Measurements from ENCODE around the gene PITPNM2. TPM values are rescaled to one million over a fixed set of nuclear protein-coding genes. Genes with fewer than 3 reads are reported as not detected.

PITPNM2 gene
- 10 to 100 TPM; 19.4 to 26.8 (median 20.9) TPM for total RNA-seq
- polyA plus RNA-seq, result 10.8 TPM
- long read RNA-seq, donor 1, partial matches to known transcripts, result 23 of 32 reads
- long read RNA-seq, donor 1, other reads (novel, unspliced or antisense), result 9 of 32 reads
- long read RNA-seq, donor 2, partial matches to known transcripts, result 2 of 12 reads
- long read RNA-seq, donor 2, other reads (novel, unspliced or antisense), result 10 of 12 reads
- long read RNA-seq, donor 3, partial matches to known transcripts, result 4 of 6 reads
- long read RNA-seq, donor 3, other reads (novel, unspliced or antisense), result 2 of 6 reads
- long read RNA-seq, donor 4, partial matches to known transcripts, result 3 of 20 reads
- long read RNA-seq, donor 4, other reads (novel, unspliced or antisense), result 17 of 20 reads

DNA sequence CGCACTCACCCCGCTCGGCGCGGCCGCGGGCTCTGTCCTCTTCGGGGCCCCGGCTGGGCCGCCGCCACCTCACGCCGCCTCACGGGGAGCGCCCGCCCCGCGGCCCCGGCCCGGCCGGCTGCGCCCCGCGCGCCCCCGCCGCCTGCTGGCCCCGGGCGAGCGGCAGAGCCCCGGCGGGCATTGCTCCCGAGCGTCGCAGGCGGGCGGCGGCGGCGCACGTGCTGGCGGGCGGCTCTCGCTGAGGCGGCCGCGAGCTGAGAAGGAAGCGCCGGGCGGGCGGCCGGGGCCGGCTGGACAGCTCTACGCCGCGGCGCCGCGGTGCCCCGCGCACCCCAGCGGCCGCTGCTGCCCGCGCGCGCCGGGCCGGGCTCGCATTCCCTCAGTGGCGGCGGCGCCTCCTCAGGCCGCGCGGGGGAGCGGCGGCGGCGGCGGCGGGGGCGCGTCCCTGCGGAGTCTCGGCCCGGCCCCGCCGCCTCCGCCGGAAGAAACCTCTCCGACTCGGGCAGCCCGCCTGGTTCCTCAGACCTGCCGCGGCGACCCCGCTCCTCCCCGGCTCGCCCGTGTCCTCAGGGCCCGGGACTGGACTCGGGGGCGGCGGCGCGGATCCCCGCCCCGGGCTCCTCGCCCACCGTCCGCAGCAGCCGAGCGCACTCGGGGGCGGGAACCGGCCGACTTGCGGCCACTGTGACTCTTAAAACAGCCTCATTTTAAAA is at the start of gene PITPNM2:
TSS of gene PITPNM2 (minus strand) at position 347 of the 713 bp plus-strand sequence. CDS start 116,500 bp downstream, outside the sequence.
- Histone ChIP-seq H3K9me3 (ENCODE audit: control insufficient read depth, low read length) (no peaks in the 10 kb centered on the region), H3K4me3 (ENCODE audit: low read length) (peak within 1 kb of the TSS; percentile 70), H3K27me3 (ENCODE audit: control insufficient read depth, insufficient read depth) (no peaks in the 10 kb centered on the region), H3K4me1 (ENCODE audit: control insufficient read depth, insufficient read depth, low read length) (peaks cover 4% of the 10 kb centered on the region), H3K27ac (ENCODE audit: low read length) (peak within 1 kb of the TSS; percentile 7)
- ATAC-seq (peak; percentile 70 to 89), DNase-seq (peak; percentile 58 to 90 (median 87))
- intact Hi-C loops (cut with DNase I), result loop anchor here (2.0 to 10.0 kb wide), 4 partner anchors 106 to 116 kb away; no protein-coding TSS in a partner anchor
- under 1% methylated on average over 119 of the region's 119 CpGs for whole genome bisulfite sequencing

DNA sequence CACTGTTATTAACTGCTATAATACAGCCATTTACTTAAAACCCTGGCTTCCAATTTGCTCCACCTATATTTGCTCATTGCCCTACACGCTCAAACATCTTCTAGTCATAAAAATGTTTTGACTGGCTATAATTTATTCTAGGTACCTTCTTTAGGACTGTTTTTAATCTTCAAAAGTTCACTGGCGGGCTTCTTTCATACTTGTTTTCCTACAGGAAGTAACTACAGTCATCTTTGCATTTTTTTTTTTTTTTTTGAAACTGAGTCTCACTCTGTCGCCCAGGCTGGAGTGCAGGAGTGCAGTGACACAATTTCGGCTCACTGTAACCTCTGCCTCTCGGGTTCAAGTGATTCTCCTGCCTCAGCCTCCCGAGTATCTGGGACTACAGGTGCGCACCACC is 49.5 kb upstream of the PITPNM2 start:
- Histone ChIP-seq H3K27me3 (ENCODE audit: control insufficient read depth, insufficient read depth) (no peaks in the 10 kb centered on the region), H3K4me3 (ENCODE audit: low read length) (no peak overlapping the region), H3K27ac (ENCODE audit: low read length) (no peak overlapping the region), H3K9me3 (ENCODE audit: control insufficient read depth, low read length) (no peaks in the 10 kb centered on the region), H3K4me1 (ENCODE audit: control insufficient read depth, insufficient read depth, low read length) (no peaks in the 10 kb centered on the region)
- intact Hi-C loops (cut with DNase I), result no loop called here
- DNase-seq (no peak), ATAC-seq (no peak)
- 92% methylated on average over 7 of the region's 7 CpGs for WGBS

DNA sequence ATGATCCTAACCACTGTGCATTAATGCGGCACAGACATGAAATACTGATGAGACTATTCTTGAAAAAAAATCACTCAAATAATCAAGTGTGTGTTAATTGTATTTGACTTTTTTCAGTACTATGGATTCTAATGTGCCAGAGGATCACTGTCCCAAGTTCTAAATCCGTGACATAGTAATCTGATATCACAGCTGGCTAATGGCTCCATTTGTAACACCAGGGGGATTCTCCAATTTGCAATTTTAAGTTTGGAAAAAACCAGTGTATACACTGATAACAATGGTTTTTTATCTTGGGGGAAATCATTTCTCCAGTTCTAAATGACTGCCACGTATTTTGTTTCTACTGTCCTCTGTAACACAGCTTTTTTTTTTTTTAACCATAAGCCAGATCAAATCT is 49.0 kb upstream of the PITPNM2 start:
- no peaks in the 10 kb centered on the region for H3K4me1 ChIP-seq (ENCODE audit: control insufficient read depth, insufficient read depth, low read length)
- no peaks in the 10 kb centered on the region for H3K9me3 ChIP-seq (ENCODE audit: control insufficient read depth, low read length)
- no peak for DNase-seq
- H3K4me3 ChIP-seq (ENCODE audit: low read length), result no peak overlapping the region
- no peaks in the 10 kb centered on the region for H3K27me3 ChIP-seq (ENCODE audit: control insufficient read depth, insufficient read depth)
- intact Hi-C loops (cut with DNase I), result no loop called here
- ATAC-seq, result no peak
- no peak overlapping the region for H3K27ac ChIP-seq (ENCODE audit: low read length)
- WGBS, result 87% methylated on average over 3 of the region's 3 CpGs

DNA sequence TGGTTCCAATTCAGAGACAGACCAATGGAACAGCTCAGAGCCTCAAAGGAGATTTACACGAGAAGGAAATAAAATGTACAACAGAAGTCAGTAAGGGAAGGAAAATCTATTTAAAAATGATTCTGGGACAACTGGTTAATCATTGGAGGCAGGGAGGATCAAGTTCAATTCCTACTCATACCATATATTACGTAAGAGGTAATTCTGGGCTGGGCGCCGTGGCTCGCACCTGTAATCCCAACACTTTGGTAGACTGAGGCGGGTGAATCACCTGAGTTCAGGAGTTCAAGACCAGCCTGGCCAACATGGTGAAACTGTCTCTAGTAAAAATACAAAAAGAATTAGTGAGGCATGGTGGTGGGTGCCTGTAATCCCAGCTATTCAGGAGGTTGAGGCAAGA is 36.7 kb upstream of the PITPNM2 start:
- intact Hi-C loops (cut with DNase I), result no loop called here
- H3K27me3 ChIP-seq (ENCODE audit: control insufficient read depth, insufficient read depth), result no peaks in the 10 kb centered on the region
- ATAC-seq, result no peak
- no peaks in the 10 kb centered on the region for H3K9me3 ChIP-seq (ENCODE audit: control insufficient read depth, low read length)
- no peak overlapping the region for H3K4me3 ChIP-seq (ENCODE audit: low read length)
- no peak for DNase-seq
- no peaks in the 10 kb centered on the region for H3K4me1 ChIP-seq (ENCODE audit: control insufficient read depth, insufficient read depth, low read length)
- WGBS, result 96% methylated on average over 6 of the region's 6 CpGs
- H3K27ac ChIP-seq (ENCODE audit: low read length), result no peak overlapping the region

DNA sequence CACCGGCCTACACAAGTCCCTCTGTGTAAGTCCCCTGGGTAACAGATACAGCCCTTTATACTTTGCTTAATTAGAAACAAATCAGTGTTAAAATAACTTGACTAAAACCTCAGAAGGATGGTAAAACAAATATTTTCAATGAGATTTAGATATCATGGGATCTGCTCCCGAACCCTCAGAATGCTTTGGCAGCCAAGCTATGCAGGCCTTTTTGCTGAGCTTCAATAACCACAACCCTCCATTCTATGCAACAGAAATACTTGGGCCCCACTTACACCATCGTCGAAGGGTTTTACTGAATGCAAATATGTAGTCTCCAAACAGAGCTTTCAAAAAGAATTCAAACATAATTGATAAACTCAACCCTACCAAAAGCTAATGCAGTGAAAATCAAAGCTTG is 29.3 kb upstream of the PITPNM2 start:
- no peak for DNase-seq
- WGBS, result 93% methylated on average over 4 of the region's 4 CpGs
- intact Hi-C loops (cut with DNase I), result no loop called here
- Histone ChIP-seq H3K4me3 (ENCODE audit: low read length) (no peak overlapping the region), H3K27me3 (ENCODE audit: control insufficient read depth, insufficient read depth) (no peaks in the 10 kb centered on the region), H3K4me1 (ENCODE audit: control insufficient read depth, insufficient read depth, low read length) (no peaks in the 10 kb centered on the region), H3K27ac (ENCODE audit: low read length) (no peak overlapping the region), H3K9me3 (ENCODE audit: control insufficient read depth, low read length) (no peaks in the 10 kb centered on the region)
- ATAC-seq, result no peak

DNA sequence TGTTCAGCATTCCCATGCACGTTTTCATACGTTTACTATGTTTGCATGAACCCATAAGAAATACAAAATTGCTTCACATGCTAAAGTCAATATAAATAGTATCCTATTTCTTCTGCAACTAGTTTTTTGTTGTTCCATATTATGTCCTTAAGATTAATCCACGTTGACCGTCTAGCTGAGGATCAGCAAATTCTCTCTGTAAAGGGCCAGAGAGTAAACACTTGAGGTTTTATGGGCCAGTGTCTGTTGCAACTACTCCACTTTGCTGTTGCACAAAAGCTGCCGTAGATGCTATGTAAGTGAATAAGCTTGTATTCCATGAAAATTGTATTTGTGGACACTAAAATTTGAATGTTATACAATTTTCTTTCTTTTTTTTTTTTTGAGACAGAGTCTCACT is 21.1 kb upstream of the PITPNM2 start:
- ATAC-seq (no peak), DNase-seq (no peak)
- Histone ChIP-seq H3K9me3 (ENCODE audit: control insufficient read depth, low read length) (no peaks in the 10 kb centered on the region), H3K27me3 (ENCODE audit: control insufficient read depth, insufficient read depth) (no peaks in the 10 kb centered on the region), H3K27ac (ENCODE audit: low read length) (no peak overlapping the region), H3K4me3 (ENCODE audit: low read length) (no peak overlapping the region), H3K4me1 (ENCODE audit: control insufficient read depth, insufficient read depth, low read length) (no peaks in the 10 kb centered on the region)
- WGBS, result 72% methylated on average over 5 of the region's 5 CpGs
- intact Hi-C loops (cut with DNase I), result no loop called here

DNA sequence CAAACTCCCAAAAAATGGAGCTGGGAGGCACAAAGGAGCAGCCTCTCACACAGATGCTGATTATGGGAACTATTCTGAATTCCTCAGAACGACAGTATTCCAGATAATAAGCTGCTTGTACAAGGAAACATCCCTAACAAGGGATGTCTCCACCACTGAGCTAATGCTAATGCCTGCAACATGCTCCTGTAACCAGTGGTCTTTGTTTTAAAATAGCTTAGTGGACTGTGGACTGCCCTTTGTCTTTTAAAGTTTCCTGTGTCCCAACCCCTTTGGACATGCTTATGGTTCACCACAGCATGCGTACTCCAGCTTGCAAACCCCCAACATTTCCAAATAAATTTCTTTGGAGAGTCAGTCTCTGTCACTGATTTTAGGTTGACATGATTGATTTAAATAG is 16.4 kb upstream of the PITPNM2 start:
- intact Hi-C loops (cut with DNase I), result no loop called here
- ATAC-seq (no peak), DNase-seq (no peak)
- WGBS, result 49% methylated on average over 2 of the region's 2 CpGs
- no peak overlapping the region for H3K4me3 ChIP-seq (ENCODE audit: low read length)
- no peaks in the 10 kb centered on the region for H3K4me1 ChIP-seq (ENCODE audit: control insufficient read depth, insufficient read depth, low read length)
- H3K27ac ChIP-seq (ENCODE audit: low read length), result no peak overlapping the region
- H3K9me3 ChIP-seq (ENCODE audit: control insufficient read depth, low read length), result no peaks in the 10 kb centered on the region
- H3K27me3 ChIP-seq (ENCODE audit: control insufficient read depth, insufficient read depth), result no peaks in the 10 kb centered on the region

DNA sequence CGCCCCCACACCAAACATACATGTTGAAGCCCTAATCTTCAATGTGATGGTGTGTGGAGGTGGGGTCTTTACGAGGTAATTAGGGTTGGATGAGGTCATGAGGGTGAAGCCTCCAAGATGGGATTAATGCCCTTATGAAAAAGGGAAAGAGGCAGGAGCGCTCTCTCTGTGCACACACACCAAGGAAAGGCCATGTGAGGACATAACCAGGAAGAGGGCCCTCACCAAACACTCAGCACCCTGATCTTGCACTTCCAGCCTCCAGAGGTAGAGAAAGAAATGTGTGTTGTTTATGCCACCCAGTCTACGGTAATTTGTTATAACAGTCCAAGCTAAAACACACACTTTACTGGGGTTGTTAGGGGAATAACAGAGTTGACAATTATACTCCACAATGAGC is 14.6 kb upstream of the PITPNM2 start:
- no peak overlapping the region for H3K27ac ChIP-seq (ENCODE audit: low read length)
- DNase-seq, result no peak
- no peaks in the 10 kb centered on the region for H3K27me3 ChIP-seq (ENCODE audit: control insufficient read depth, insufficient read depth)
- no peaks in the 10 kb centered on the region for H3K4me1 ChIP-seq (ENCODE audit: control insufficient read depth, insufficient read depth, low read length)
- intact Hi-C loops (cut with DNase I), result no loop called here
- no peaks in the 10 kb centered on the region for H3K9me3 ChIP-seq (ENCODE audit: control insufficient read depth, low read length)
- WGBS, result 86% methylated on average over 4 of the region's 4 CpGs
- ATAC-seq, result no peak
- no peak overlapping the region for H3K4me3 ChIP-seq (ENCODE audit: low read length)

DNA sequence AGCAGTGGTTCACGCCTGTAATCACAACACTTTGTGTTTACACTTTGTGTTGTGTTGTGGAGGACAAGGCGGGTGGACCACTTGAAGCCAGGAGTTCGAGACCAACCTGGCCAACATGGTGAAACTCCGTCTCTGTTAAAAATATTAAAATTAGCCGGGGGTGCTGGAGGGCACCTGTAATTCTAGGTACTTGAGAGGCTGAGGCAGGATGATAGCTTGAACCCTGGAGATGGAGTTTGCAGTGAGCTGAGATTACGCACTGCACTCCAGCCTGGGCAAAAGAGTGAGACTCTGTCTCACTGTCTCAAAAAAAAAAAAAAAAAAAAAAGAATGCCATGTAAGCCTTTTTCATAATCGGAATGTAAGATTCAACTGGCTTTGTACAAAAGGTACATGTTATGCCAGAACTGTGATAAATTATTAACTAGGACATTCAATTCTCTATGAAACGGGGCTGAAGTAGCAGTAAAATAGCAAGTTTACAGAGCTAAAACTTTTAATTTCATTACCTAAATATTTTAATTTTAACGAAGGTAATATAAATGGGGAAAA is 13.9 kb upstream of the PITPNM2 start:
- intact Hi-C loops (cut with DNase I), result no loop called here
- Histone ChIP-seq H3K4me3 (ENCODE audit: low read length) (no peak overlapping the region), H3K27ac (ENCODE audit: low read length) (no peak overlapping the region), H3K27me3 (ENCODE audit: control insufficient read depth, insufficient read depth) (no peaks in the 10 kb centered on the region), H3K4me1 (ENCODE audit: control insufficient read depth, insufficient read depth, low read length) (no peaks in the 10 kb centered on the region), H3K9me3 (ENCODE audit: control insufficient read depth, low read length) (no peaks in the 10 kb centered on the region)
- 95% methylated on average over 9 of the region's 9 CpGs for WGBS
- ATAC-seq (no peak), DNase-seq (no peak)

DNA sequence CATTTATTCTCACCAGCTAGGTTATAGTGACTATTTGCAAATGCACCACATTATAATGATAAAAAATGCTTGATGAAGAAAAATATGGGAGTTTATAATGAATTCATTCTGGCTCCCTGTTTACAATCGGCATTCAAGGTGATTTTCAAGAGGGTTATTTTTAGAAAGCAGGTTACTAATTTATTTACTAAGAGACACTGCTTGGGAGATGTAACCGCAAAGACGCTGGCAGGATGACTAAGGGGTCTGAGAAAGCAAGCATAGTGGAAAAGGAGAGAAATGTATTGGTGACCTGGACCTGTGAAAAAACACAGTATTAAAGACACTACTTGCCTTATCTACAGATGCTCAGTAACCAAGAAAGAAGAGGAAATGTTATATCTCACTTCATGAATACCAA is 13.3 kb upstream of the PITPNM2 start:
- Histone ChIP-seq H3K4me1 (ENCODE audit: control insufficient read depth, insufficient read depth, low read length) (no peaks in the 10 kb centered on the region), H3K27me3 (ENCODE audit: control insufficient read depth, insufficient read depth) (no peaks in the 10 kb centered on the region), H3K9me3 (ENCODE audit: control insufficient read depth, low read length) (no peaks in the 10 kb centered on the region), H3K27ac (ENCODE audit: low read length) (no peak overlapping the region), H3K4me3 (ENCODE audit: low read length) (no peak overlapping the region)
- DNase-seq, result no peak
- 91% methylated on average over 3 of the region's 3 CpGs for WGBS
- ATAC-seq, result no peak
- intact Hi-C loops (cut with DNase I), result no loop called here

DNA sequence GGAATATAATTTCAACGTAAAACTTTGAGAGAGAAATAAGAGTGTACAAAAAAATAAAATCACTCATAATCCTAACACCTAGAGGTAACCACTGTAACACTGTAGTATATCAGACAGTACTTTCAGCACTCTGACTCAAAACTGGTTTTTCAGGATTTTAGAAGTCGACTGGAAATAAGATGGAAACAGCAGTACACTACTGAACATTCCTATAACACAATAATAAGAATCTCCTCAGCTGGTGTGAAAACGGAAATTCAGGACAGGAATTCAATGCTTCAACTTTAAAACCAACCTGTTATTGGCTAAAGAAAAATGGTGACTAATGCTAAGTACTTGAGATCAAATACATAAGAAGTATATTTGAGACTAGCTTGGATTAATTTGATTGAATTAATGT is 12.3 kb upstream of the PITPNM2 start:
- ATAC-seq (no peak), DNase-seq (no peak)
- H3K27me3 ChIP-seq (ENCODE audit: control insufficient read depth, insufficient read depth), result no peaks in the 10 kb centered on the region
- 88% methylated on average over 3 of the region's 3 CpGs for WGBS
- no peak overlapping the region for H3K27ac ChIP-seq (ENCODE audit: low read length)
- intact Hi-C loops (cut with DNase I), result no loop called here
- H3K9me3 ChIP-seq (ENCODE audit: control insufficient read depth, low read length), result no peaks in the 10 kb centered on the region
- H3K4me3 ChIP-seq (ENCODE audit: low read length), result no peak overlapping the region
- no peaks in the 10 kb centered on the region for H3K4me1 ChIP-seq (ENCODE audit: control insufficient read depth, insufficient read depth, low read length)

Measured in right cardiac atrium (tissue), 5 donors.